ENCODE data around the gene KCNIP4.

- no peak for TF ChIP-seq CREB1 (IDR thresholded peaks at IDR 0.05)
- no peak for TF ChIP-seq ATF2 (IDR thresholded peaks at IDR 0.05; ENCODE audit: low read length)
- no peak for TF ChIP-seq MAX (IDR thresholded peaks at IDR 0.05)
- no peak for TF ChIP-seq CTCF (IDR thresholded peaks at IDR 0.05; ENCODE audit: control extremely low read depth in 1 of 3, insufficient read depth in 1 of 3, low read depth in 1 of 3, low read length in 3 of 3)
- no peak for TF ChIP-seq RXRA (IDR thresholded peaks at IDR 0.05; ENCODE audit: insufficient read depth, low read depth, low read length)
- TF ChIP-seq BCL11A (IDR thresholded peaks at IDR 0.05; ENCODE audit: low read depth in 2 of 2, low read length in 2 of 2) = no peak
These were observed 1107.9 kb downstream of the KCNIP4 start for GRCh38 chr4:20840648-20841190.

Data from H1 (cell line).